Measurements from ENCODE around the gene FRMD4A. TPM values are rescaled to one million over a fixed set of nuclear protein-coding genes. Genes with fewer than 3 reads are reported as not detected.

The FRMD4A gene
- total RNA-seq, 5 donors from 2014 or later (not counting 1 experiment from before 2014, with no cell fraction given) = 1.3 to 1.8 (median 1.4) TPM

GRCh38 chr10:13703101-13703818 lies 627.5 kb downstream of the FRMD4A start:
- H3K27ac ChIP-seq (ENCODE audit: low read length) = no peak overlapping the region
- ATAC-seq (replicated peaks in 1 of 4) = no peak
- H3K4me1 ChIP-seq (ENCODE audit: control insufficient read depth in 1 of 2, extremely low read depth in 1 of 2, insufficient read depth in 2 of 2, low read length in 2 of 2) = peaks cover 2 to 13% of the 10 kb centered on the region in 2 experiments
- peaks cover 39 to 50% of the 10 kb centered on the region in 2 donors for H3K27me3 Mint-ChIP-seq
- H3K27ac Mint-ChIP-seq = no peak overlapping the region
- H3K9me3 ChIP-seq = no peaks in the 10 kb centered on the region
- H3K36me3 Mint-ChIP-seq = no peaks in the 10 kb centered on the region
- CTCF ChIA-PET = no interaction called here
- H3K4me1 Mint-ChIP-seq = peaks cover 17 to 18% (median 18%) of the 10 kb centered on the region in 3 donors
- H3K4me3 Mint-ChIP-seq = no peak overlapping the region
- H3K9me3 Mint-ChIP-seq = no peaks in the 10 kb centered on the region
- POLR2A ChIA-PET = no interaction called here
- H3K36me3 ChIP-seq (ENCODE audit: control insufficient read depth in 2 of 2, extremely low read depth in 1 of 2, insufficient read depth in 1 of 2, low read length in 1 of 2) = no peaks in the 10 kb centered on the region
- 100% methylated on average over 7 of the region's 15 CpGs for WGBS (ENCODE audit: insufficient coverage)
- no peak overlapping the region for H3K4me3 ChIP-seq (ENCODE audit: control insufficient read depth in 1 of 2, extremely low read depth in 1 of 2, low read length in 1 of 2)
- DNase-seq = no peak
- peaks cover 0 to 52% of the 10 kb centered on the region in 2 experiments for H3K27me3 ChIP-seq (replicated peaks in 1 of 2; ENCODE audit: control insufficient read depth in 2 of 2, extremely low read depth in 1 of 2, insufficient read depth in 2 of 2, low read length in 1 of 2)

- no peaks in the 10 kb centered on the region for H3K9me3 ChIP-seq
- CTCF ChIA-PET = no interaction called here
- Mint-ChIP-seq H3K4me3 (no peak overlapping the region), H3K27ac (no peak overlapping the region), H3K27me3 (peaks cover 27 to 32% of the 10 kb centered on the region in 2 donors), H3K36me3 (no peaks in the 10 kb centered on the region), H3K9me3 (no peaks in the 10 kb centered on the region), H3K4me1 (no peaks in the 10 kb centered on the region)
- H3K36me3 ChIP-seq (ENCODE audit: control insufficient read depth in 2 of 2, extremely low read depth in 1 of 2, insufficient read depth in 1 of 2, low read length in 1 of 2) = no peaks in the 10 kb centered on the region
- DNase-seq (no peak), ATAC-seq (replicated peaks in 1 of 4) (no peak)
- POLR2A ChIA-PET = no interaction called here
- peaks cover 0 to 40% of the 10 kb centered on the region in 2 experiments for H3K27me3 ChIP-seq (replicated peaks in 1 of 2; ENCODE audit: control insufficient read depth in 2 of 2, extremely low read depth in 1 of 2, insufficient read depth in 2 of 2, low read length in 1 of 2)
- no peak overlapping the region for H3K4me3 ChIP-seq (ENCODE audit: control insufficient read depth in 1 of 2, extremely low read depth in 1 of 2, low read length in 1 of 2)
- whole genome bisulfite sequencing (ENCODE audit: insufficient coverage) = 93% methylated on average over 11 of the region's 17 CpGs
- no peak overlapping the region for H3K27ac ChIP-seq (ENCODE audit: low read length)
- no peaks in the 10 kb centered on the region for H3K4me1 ChIP-seq (ENCODE audit: control insufficient read depth in 1 of 2, extremely low read depth in 1 of 2, insufficient read depth in 2 of 2, low read length in 2 of 2)
These were observed 629.4 kb downstream of the FRMD4A start for GRCh38 chr10:13701157-13701919.

GRCh38 chr10:13700473-13701144 lies 630.1 kb downstream of the FRMD4A start:
- CTCF ChIA-PET = no interaction called here
- POLR2A ChIA-PET = no interaction called here
- DNase-seq = no peak
- H3K4me3 Mint-ChIP-seq = no peak overlapping the region
- no peak overlapping the region for H3K4me3 ChIP-seq (ENCODE audit: control insufficient read depth in 1 of 2, extremely low read depth in 1 of 2, low read length in 1 of 2)
- no peaks in the 10 kb centered on the region for H3K36me3 Mint-ChIP-seq
- H3K27ac ChIP-seq (ENCODE audit: low read length) = no peak overlapping the region
- H3K9me3 Mint-ChIP-seq = no peaks in the 10 kb centered on the region
- no peaks in the 10 kb centered on the region for H3K9me3 ChIP-seq
- peaks cover 0 to 37% of the 10 kb centered on the region in 2 experiments for H3K27me3 ChIP-seq (replicated peaks in 1 of 2; ENCODE audit: control insufficient read depth in 2 of 2, extremely low read depth in 1 of 2, insufficient read depth in 2 of 2, low read length in 1 of 2)
- H3K27me3 Mint-ChIP-seq = peaks cover 22 to 26% of the 10 kb centered on the region in 2 donors
- no peaks in the 10 kb centered on the region for H3K4me1 Mint-ChIP-seq
- ATAC-seq (replicated peaks in 1 of 4) = no peak
- no peak overlapping the region for H3K27ac Mint-ChIP-seq
- WGBS (ENCODE audit: insufficient coverage) = 65% methylated on average over 4 of the region's 10 CpGs
- no peaks in the 10 kb centered on the region for H3K4me1 ChIP-seq (ENCODE audit: control insufficient read depth in 1 of 2, extremely low read depth in 1 of 2, insufficient read depth in 2 of 2, low read length in 2 of 2)
- H3K36me3 ChIP-seq (ENCODE audit: control insufficient read depth in 2 of 2, extremely low read depth in 1 of 2, insufficient read depth in 1 of 2, low read length in 1 of 2) = no peaks in the 10 kb centered on the region

- Histone ChIP-seq H3K4me1 (ENCODE audit: control insufficient read depth in 1 of 2, extremely low read depth in 1 of 2, insufficient read depth in 2 of 2, low read length in 2 of 2) (no peaks in the 10 kb centered on the region), H3K27me3 (replicated peaks in 1 of 2; ENCODE audit: control insufficient read depth in 2 of 2, extremely low read depth in 1 of 2, insufficient read depth in 2 of 2, low read length in 1 of 2) (peaks cover 0 to 25% of the 10 kb centered on the region in 2 experiments), H3K4me3 (ENCODE audit: control insufficient read depth in 1 of 2, extremely low read depth in 1 of 2, low read length in 1 of 2) (no peak overlapping the region), H3K36me3 (ENCODE audit: control insufficient read depth in 2 of 2, extremely low read depth in 1 of 2, insufficient read depth in 1 of 2, low read length in 1 of 2) (no peaks in the 10 kb centered on the region), H3K27ac (ENCODE audit: low read length) (no peak overlapping the region), H3K9me3 (no peaks in the 10 kb centered on the region)
- CTCF ChIA-PET = no interaction called here
- H3K9me3 Mint-ChIP-seq = no peaks in the 10 kb centered on the region
- peaks cover 11 to 16% of the 10 kb centered on the region in 2 donors for H3K27me3 Mint-ChIP-seq
- no peak overlapping the region for H3K27ac Mint-ChIP-seq
- POLR2A ChIA-PET = no interaction called here
- H3K4me1 Mint-ChIP-seq = no peaks in the 10 kb centered on the region
- DNase-seq = no peak
- ATAC-seq (replicated peaks in 1 of 4) = no peak
- 80% methylated on average over 9 of the region's 10 CpGs for WGBS (ENCODE audit: insufficient coverage)
- H3K4me3 Mint-ChIP-seq = no peak overlapping the region
- H3K36me3 Mint-ChIP-seq = no peaks in the 10 kb centered on the region
These were observed 631.5 kb downstream of the FRMD4A start for GRCh38 chr10:13699216-13699615.

GRCh38 chr10:13698217-13698616 lies 632.5 kb downstream of the FRMD4A start:
- Mint-ChIP-seq H3K4me1 (no peaks in the 10 kb centered on the region), H3K27me3 (peaks cover 8% of the 10 kb centered on the region in 2 donors), H3K36me3 (no peaks in the 10 kb centered on the region), H3K27ac (no peak overlapping the region), H3K4me3 (no peak overlapping the region), H3K9me3 (no peaks in the 10 kb centered on the region)
- Histone ChIP-seq H3K36me3 (ENCODE audit: control insufficient read depth in 2 of 2, extremely low read depth in 1 of 2, insufficient read depth in 1 of 2, low read length in 1 of 2) (no peaks in the 10 kb centered on the region), H3K27ac (ENCODE audit: low read length) (no peak overlapping the region), H3K4me1 (ENCODE audit: control insufficient read depth in 1 of 2, extremely low read depth in 1 of 2, insufficient read depth in 2 of 2, low read length in 2 of 2) (no peaks in the 10 kb centered on the region), H3K27me3 (replicated peaks in 1 of 2; ENCODE audit: control insufficient read depth in 2 of 2, extremely low read depth in 1 of 2, insufficient read depth in 2 of 2, low read length in 1 of 2) (peaks cover 0 to 23% of the 10 kb centered on the region in 2 experiments), H3K9me3 (no peaks in the 10 kb centered on the region), H3K4me3 (ENCODE audit: control insufficient read depth in 1 of 2, extremely low read depth in 1 of 2, low read length in 1 of 2) (no peak overlapping the region)
- no peak for DNase-seq
- ATAC-seq (replicated peaks in 1 of 4) = no peak
- ChIA-PET POLR2A (interaction anchor here in 1 of 2 donors (1.0 kb wide), 1 partner anchor 15 kb away, joined by 3 read pairs; no protein-coding TSS in a partner anchor), CTCF (no interaction called here)
- WGBS (ENCODE audit: insufficient coverage) = 100% methylated on average over 4 of the region's 6 CpGs

- no peaks in the 10 kb centered on the region for H3K9me3 ChIP-seq
- no peak overlapping the region for H3K4me3 ChIP-seq (ENCODE audit: control insufficient read depth in 1 of 2, extremely low read depth in 1 of 2, low read length in 1 of 2)
- H3K4me1 ChIP-seq (ENCODE audit: control insufficient read depth in 1 of 2, extremely low read depth in 1 of 2, insufficient read depth in 2 of 2, low read length in 2 of 2) = no peaks in the 10 kb centered on the region
- H3K27ac ChIP-seq (ENCODE audit: low read length) = no peak overlapping the region
- H3K36me3 ChIP-seq (ENCODE audit: control insufficient read depth in 2 of 2, extremely low read depth in 1 of 2, insufficient read depth in 1 of 2, low read length in 1 of 2) = no peaks in the 10 kb centered on the region
- ChIA-PET POLR2A (no interaction called here), CTCF (no interaction called here)
- Mint-ChIP-seq H3K4me3 (no peak overlapping the region), H3K4me1 (no peaks in the 10 kb centered on the region), H3K27me3 (peaks cover 4 to 6% of the 10 kb centered on the region in 2 donors), H3K27ac (no peak overlapping the region), H3K9me3 (no peaks in the 10 kb centered on the region), H3K36me3 (no peaks in the 10 kb centered on the region)
- H3K27me3 ChIP-seq (replicated peaks in 1 of 2; ENCODE audit: control insufficient read depth in 2 of 2, extremely low read depth in 1 of 2, insufficient read depth in 2 of 2, low read length in 1 of 2) = peaks cover 0 to 15% of the 10 kb centered on the region in 2 experiments
- WGBS (ENCODE audit: insufficient coverage) = 76% methylated on average over 7 of the region's 9 CpGs
- no peak for DNase-seq
- ATAC-seq (replicated peaks in 1 of 4) = no peak
These were observed 634.7 kb downstream of the FRMD4A start for GRCh38 chr10:13696071-13696470.
